ENCODE results near the gene PIGT.

Gene PIGT

DNA sequence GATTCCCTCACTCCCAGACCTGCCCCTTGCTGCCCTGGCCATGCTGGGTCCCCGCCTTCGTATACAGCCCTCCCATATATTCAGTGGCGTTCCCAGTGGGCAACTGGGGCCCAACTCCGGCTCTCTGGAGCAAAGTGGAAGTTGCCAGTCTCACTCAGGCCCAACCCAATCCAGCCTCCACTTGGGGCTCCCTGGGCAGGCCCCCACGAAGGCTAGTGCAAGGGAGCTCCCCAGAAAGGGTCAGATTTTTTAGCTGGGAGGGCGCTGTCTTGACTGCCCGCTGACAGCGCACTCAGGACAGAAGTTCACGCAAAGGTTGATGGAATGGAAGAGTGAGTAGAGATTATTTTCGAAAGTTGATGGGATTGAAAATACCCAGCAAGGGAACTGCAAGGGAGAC is 43.7 kb upstream of the PIGT start:
- no peak for DNase-seq (ENCODE audit: low spot score)
- TF ChIP-seq, protein P1, sequence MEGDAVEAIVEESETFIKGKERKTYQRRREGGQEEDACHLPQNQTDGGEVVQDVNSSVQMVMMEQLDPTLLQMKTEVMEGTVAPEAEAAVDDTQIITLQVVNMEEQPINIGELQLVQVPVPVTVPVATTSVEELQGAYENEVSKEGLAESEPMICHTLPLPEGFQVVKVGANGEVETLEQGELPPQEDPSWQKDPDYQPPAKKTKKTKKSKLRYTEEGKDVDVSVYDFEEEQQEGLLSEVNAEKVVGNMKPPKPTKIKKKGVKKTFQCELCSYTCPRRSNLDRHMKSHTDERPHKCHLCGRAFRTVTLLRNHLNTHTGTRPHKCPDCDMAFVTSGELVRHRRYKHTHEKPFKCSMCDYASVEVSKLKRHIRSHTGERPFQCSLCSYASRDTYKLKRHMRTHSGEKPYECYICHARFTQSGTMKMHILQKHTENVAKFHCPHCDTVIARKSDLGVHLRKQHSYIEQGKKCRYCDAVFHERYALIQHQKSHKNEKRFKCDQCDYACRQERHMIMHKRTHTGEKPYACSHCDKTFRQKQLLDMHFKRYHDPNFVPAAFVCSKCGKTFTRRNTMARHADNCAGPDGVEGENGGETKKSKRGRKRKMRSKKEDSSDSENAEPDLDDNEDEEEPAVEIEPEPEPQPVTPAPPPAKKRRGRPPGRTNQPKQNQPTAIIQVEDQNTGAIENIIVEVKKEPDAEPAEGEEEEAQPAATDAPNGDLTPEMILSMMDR (IDR thresholded peaks at IDR 0.05; ENCODE audit: extremely low read depth, insufficient read depth, missing control alignments): no peak
- in situ Hi-C loops (cut with MboI; ENCODE audit: low pct_unique_long_range_greater_than_20kb, low sequenced_read_pairs, unreplicated experiment): no loop called here

DNA sequence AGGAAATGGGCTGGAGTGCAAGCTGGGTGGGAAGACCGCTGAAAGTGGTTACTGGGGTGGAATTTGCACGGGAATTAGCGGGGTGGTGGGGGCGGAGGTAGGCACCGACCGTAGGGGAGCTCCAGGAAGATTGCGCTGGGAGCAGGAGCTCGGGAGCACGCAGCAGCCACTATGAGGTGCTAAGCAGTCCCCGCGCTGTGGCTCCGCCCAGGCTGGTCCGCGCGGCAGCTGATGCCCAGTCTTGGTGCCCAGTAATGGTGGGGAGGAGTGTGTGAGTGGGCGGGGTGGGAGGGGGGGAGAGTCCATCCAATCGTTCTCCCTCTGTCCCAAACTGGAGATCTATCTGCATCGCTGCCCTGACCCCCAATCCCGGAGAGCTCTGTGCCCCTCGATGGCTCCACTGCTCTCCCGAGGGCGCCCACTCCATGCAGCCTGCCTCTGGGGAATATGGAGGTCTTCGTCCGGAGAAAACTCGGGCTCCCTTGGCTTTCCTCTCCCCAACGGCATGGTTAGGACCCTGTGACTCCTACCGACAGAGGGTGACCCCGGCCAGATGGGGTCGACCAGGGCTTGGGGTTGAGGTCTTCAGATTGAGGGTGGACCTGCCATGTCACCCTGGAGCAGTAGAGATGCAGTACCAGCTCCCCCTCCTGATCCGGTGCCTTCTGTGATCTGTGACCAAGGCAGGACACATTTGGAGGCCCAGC is 43.1 kb upstream of the PIGT start:
- no peak for DNase-seq (ENCODE audit: low spot score)
- TF ChIP-seq, protein P1 (IDR thresholded peaks at IDR 0.05; ENCODE audit: extremely low read depth, insufficient read depth, missing control alignments): no peak
- in situ Hi-C loops (cut with MboI; ENCODE audit: low pct_unique_long_range_greater_than_20kb, low sequenced_read_pairs, unreplicated experiment): no loop called here

DNA sequence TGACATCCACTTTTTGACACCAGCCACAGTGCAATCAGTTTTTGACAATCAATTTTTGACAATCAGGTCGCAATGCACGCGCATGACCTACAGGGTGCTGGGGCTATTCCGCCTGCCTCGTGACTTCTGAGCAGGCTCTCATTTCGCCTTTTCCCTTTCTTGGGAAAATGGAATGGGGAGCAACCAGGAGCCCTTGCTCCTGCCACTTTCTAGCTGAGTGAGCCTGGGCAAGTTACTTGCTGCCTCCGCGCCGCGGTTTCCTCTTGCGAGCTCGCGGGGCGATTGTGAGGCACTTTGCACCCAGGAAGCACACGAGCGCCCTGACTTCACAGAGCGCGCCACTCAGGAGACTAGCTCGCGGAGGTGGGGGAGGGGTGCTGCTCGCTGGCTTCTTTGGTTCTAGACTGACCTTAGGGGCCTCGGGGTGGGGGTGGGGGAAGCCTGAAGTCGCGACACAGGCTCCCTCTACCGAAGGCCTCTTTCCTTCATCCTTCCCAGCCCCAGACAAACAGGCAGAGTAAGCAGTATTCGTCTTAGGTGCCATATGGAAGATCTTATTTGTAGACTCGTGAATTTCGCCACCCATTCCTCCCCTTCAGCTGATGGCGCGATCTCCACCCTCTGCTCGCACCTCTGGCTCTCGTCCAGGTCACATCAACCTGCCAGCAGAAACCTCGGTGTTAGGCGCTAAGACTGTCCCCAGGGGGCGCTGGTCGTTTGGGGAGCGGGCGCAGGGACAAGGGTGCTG is 42.4 kb upstream of the PIGT start:
- TF ChIP-seq, protein P1 (IDR thresholded peaks at IDR 0.05; ENCODE audit: extremely low read depth, insufficient read depth, missing control alignments): peak; percentile 95
- DNase-seq (ENCODE audit: low spot score): peak; percentile 81
- in situ Hi-C loops (cut with MboI; ENCODE audit: low pct_unique_long_range_greater_than_20kb, low sequenced_read_pairs, unreplicated experiment): no loop called here

DNA sequence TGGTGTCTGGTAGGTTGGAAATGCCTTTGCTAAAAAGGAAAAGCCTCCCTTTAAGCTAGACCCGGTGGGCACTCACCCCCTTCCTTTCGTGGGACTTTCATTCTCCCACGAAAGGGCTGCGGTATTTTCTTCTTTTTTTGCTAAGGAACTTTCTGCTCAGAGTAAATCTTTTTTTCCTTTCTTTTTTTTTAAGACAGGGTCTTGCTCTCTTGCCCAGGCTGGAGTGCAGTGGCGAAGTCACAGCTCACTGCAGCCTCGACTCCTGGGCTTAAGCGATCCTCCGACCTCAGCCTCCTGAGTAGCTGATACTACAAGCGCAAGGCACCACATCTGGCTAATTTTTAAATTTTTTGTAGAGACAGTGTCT is 41.9 kb upstream of the PIGT start:
- DNase-seq (ENCODE audit: low spot score): no peak
- in situ Hi-C loops (cut with MboI; ENCODE audit: low pct_unique_long_range_greater_than_20kb, low sequenced_read_pairs, unreplicated experiment): no loop called here
- TF ChIP-seq, protein P1 (IDR thresholded peaks at IDR 0.05; ENCODE audit: extremely low read depth, insufficient read depth, missing control alignments): peak; percentile 3

DNA sequence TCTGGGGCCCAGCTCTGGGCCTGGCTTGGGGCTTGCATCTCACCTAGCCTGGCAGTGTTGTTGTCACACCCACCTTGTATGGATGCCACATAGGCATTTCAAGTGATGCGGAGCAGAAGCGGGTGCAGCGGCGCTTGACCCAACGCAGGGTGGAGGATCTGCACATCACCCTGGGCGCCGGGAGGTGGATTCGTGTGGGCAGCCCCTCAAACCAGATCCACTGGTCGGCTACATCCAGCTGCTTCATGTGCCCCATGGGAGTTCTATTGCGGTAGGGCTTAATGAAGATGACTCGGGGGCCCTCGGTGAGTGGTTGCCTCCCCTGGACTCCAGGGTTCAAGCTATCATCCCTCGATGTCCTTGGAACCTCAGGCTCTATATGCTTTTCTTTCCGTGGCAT is 41.0 kb upstream of the PIGT start:
- TF ChIP-seq, protein P1 (IDR thresholded peaks at IDR 0.05; ENCODE audit: extremely low read depth, insufficient read depth, missing control alignments): no peak
- in situ Hi-C loops (cut with MboI; ENCODE audit: low pct_unique_long_range_greater_than_20kb, low sequenced_read_pairs, unreplicated experiment): no loop called here
- no peak for DNase-seq (ENCODE audit: low spot score)

DNA sequence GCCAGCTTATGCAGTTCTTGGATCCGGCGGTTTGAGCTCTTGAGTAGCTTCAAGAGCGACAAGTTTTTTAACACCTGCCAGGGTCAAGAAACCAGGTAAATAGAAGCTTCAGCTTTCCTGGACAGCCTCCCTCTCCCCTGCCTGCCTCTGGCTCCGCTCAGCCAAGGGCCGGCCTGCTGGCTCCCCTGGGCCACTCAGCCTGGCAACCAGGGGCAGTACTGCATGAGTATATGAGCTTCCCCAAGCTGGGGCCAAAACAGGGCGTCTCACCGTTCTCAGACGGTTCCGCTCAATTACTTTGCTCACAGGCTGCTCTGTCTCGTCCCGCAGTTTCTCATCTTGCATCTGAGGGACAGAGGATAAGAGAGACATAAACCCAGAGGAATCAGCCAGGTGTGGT is 38.7 kb upstream of the PIGT start:
- DNase-seq (ENCODE audit: low spot score): no peak
- TF ChIP-seq, protein P1 (IDR thresholded peaks at IDR 0.05; ENCODE audit: extremely low read depth, insufficient read depth, missing control alignments): no peak
- in situ Hi-C loops (cut with MboI; ENCODE audit: low pct_unique_long_range_greater_than_20kb, low sequenced_read_pairs, unreplicated experiment): no loop called here

Data from GM13977 (cell line).